Measurements from ENCODE around the gene APOBEC3A. TPM values are rescaled to one million over a fixed set of nuclear protein-coding genes. Genes with fewer than 3 reads are reported as not detected.
A peak's percentile ranks its signal among the peaks of the same experiment; 100 is the strongest.

The APOBEC3A gene
- total RNA-seq, 3 donors from 2014 or later, result 0.92 to 23.6 (median 2.5) TPM

DNA sequence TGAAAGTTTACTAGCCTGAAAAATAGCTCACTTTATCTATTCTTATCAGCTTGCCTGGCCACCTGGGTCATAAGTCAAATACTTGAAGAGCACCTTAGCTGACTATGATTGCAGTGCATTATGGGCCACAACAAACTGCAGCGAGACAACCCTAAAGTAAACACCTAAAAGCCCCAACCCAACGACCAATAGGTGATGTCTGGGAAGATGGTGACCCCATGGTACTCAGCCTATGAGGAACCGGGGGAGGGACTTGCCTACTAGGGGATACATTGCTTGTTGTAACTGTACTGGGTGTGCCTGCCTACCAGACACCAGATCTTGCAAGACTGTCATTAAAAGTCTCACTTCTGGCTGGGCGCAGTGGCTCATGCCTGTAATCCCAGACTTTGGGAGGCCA is 35.6 kb upstream of the APOBEC3A start:
- H3K4me1 ChIP-seq (ENCODE audit: low read depth), result peaks cover 28% of the 10 kb centered on the region
- intact Hi-C loops (cut with DNase I, micrococcal nuclease), result no loop called here
- H3K4me3 ChIP-seq, result no peak overlapping the region
- TF ChIP-seq, protein P1, sequence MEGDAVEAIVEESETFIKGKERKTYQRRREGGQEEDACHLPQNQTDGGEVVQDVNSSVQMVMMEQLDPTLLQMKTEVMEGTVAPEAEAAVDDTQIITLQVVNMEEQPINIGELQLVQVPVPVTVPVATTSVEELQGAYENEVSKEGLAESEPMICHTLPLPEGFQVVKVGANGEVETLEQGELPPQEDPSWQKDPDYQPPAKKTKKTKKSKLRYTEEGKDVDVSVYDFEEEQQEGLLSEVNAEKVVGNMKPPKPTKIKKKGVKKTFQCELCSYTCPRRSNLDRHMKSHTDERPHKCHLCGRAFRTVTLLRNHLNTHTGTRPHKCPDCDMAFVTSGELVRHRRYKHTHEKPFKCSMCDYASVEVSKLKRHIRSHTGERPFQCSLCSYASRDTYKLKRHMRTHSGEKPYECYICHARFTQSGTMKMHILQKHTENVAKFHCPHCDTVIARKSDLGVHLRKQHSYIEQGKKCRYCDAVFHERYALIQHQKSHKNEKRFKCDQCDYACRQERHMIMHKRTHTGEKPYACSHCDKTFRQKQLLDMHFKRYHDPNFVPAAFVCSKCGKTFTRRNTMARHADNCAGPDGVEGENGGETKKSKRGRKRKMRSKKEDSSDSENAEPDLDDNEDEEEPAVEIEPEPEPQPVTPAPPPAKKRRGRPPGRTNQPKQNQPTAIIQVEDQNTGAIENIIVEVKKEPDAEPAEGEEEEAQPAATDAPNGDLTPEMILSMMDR (IDR thresholded peaks at IDR 0.05), result no peak
- no peaks in the 10 kb centered on the region for H3K36me3 ChIP-seq (ENCODE audit: low read depth)
- DNase-seq (no peak), ATAC-seq (peak; percentile 28)
- H3K9me3 ChIP-seq, result no peaks in the 10 kb centered on the region

DNA sequence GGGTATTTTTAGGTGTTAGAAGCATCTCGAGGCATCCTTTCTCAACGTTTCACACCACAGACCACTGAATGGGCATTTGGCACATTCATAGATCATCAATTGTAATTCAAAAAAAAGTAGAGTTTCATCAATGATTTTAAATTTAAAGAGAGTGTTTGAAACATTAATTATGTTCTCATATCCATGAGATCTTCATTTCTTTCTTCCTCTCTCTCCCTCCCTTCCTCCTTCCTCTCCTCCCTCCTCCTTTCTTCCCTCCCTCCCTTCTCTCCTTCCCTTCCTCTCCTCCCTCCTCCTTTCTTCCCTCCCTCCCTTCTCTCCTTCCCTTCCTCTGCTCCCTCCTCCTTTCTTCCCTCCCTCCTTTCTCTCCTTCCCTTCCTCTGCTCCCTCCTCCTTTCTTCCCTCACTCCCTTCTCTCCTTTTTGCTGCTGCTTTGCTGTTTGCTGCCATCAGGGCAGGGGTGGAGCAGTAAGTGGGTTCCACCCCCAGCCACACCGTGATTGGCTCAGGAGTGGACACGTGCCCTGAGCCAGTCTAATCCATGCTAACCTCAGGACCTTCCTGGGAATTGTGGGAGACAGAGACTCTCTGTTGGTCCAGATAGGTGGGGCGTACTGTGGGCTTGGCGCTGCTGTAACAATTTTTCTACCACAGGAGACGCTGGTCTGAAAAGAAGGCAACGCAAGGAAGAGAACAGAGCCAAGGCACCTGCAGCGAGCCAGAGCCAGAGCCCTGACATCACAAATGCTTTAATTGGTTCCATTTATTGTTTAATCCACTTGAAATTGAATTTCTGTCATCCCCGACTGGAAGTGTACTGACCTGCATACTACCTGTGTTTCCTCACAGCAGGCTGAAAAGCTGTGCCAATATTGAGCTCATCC is 33.7 kb upstream of the APOBEC3A start:
- TF ChIP-seq, protein P1 (IDR thresholded peaks at IDR 0.05), result no peak
- DNase-seq, result peak; percentile 74 to 79 (median 76)
- Histone ChIP-seq H3K36me3 (ENCODE audit: low read depth) (no peaks in the 10 kb centered on the region), H3K4me3 (no peak overlapping the region), H3K9me3 (no peaks in the 10 kb centered on the region), H3K4me1 (ENCODE audit: low read depth) (peaks cover 36% of the 10 kb centered on the region)
- intact Hi-C loops (cut with DNase I, micrococcal nuclease), result no loop called here
- ATAC-seq, result peak; percentile 72

DNA sequence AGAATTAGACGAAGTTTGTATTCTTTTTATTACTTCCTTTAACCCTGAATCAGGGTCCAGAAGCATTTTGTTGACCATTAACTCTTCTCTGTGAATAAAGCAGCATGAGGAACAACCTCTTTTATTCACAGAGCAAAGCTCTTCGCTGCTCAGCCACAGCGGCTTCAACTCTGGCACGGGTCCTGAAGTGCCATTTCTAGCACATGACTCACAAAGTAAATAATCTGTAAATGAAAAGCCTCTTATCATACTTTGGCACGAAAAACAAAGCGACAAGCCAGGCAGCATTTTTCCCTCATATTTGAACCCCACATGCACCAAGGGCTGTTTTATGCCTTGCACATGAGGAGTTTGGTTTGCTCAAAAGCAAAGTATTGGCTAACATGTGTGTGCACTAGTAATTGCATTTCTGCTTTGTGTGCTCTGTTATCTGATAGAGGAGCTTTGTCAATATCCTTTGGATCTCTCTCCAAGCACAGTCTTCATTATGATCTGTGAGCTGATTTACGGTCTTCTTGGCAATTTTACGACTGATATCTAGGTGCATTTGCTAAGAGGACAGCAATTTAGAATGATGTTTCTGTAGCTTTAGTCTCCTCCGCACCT is 33.0 kb upstream of the APOBEC3A start:
- intact Hi-C loops (cut with DNase I, micrococcal nuclease), result no loop called here
- TF ChIP-seq, protein P1 (IDR thresholded peaks at IDR 0.05), result no peak
- peaks cover 36% of the 10 kb centered on the region for H3K4me1 ChIP-seq (ENCODE audit: low read depth)

DNA sequence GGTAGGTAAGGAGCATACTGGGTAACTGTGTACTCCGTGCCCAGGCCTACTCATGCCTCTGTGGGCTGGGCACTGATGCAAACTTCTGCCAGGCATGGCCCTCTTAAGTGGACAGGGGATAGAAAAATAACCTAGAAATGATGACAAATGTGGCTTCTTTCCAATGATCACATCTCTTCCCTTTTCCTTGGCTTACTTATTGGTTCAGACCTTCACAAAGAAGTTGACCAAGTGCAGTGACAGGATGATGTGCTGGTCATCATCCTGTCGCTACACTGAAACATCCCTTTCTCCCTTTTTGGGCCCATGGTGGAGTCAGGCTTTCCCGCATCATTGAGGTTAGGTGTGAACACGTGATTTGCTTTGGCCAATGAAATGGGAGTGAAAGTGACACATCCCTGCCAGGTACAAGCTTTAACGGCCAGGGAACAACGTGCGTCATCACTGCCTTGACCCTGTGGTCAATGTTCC is 31.8 kb upstream of the APOBEC3A start:
- ATAC-seq, result no peak
- H3K4me3 ChIP-seq, result no peak overlapping the region
- H3K9me3 ChIP-seq, result no peaks in the 10 kb centered on the region
- peaks cover 36% of the 10 kb centered on the region for H3K4me1 ChIP-seq (ENCODE audit: low read depth)
- TF ChIP-seq, protein P1 (IDR thresholded peaks at IDR 0.05), result no peak
- H3K36me3 ChIP-seq (ENCODE audit: low read depth), result no peaks in the 10 kb centered on the region
- intact Hi-C loops (cut with DNase I, micrococcal nuclease), result no loop called here
- DNase-seq, result no peak

More for the DNA sequence above, 33.0 kb upstream of the APOBEC3A start:
- ATAC-seq, result peak; percentile 74
- H3K9me3 ChIP-seq, result no peaks in the 10 kb centered on the region
- peak; percentile 80 to 88 (median 82) for DNase-seq
- no peaks in the 10 kb centered on the region for H3K36me3 ChIP-seq (ENCODE audit: low read depth)
- H3K4me3 ChIP-seq, result no peak overlapping the region

DNA sequence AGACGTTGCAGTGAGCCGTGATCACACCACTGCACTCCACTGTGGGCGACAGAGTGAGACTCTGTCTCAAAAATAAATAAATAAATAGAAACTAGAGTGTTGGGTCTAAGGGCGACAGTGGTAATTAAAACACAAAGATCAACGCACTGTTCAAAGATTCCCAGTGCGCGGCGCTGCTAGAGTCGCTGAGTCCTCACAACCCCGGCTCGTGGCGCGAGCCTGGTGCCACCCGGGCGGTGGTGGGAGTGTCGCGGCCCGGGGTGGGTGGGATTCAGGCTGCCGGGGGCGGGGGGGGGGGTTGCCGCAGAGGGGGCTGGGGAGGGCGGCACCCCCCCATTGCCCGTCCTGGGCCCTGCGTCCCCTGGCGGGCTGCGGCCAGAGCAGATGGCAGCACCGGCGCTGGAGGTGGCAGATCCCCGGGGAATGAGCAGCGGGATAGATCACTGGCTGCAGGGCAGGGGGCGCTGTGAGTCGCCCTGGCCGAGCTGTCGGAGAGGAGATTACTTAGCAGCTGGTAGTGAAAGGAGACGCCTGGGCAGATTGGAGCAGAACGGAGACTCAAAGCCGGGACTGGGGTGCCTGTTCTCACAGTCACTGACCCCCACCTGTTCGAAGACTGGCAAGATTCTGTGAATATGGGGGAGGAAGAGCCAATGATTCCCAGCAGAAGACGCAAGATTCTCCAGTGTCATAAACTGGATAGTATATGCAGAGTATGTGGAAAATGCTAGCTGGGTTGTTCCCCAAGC is 30.2 kb upstream of the APOBEC3A start:
- no peaks in the 10 kb centered on the region for H3K36me3 ChIP-seq (ENCODE audit: low read depth)
- peak; percentile 84 to 89 (median 88) for DNase-seq
- peaks cover 36% of the 10 kb centered on the region for H3K4me1 ChIP-seq (ENCODE audit: low read depth)
- ATAC-seq, result peak; percentile 82
- no peaks in the 10 kb centered on the region for H3K9me3 ChIP-seq
- intact Hi-C loops (cut with DNase I, micrococcal nuclease), result no loop called here
- no peak overlapping the region for H3K4me3 ChIP-seq
- TF ChIP-seq, protein P1 (IDR thresholded peaks at IDR 0.05), result peak; percentile 77

Data from mucosa of descending colon (tissue), 3 donors.